GDM1 (cell line): ENCODE data around the gene EXOC6B.

Experiments
- DNase-seq: peaks from one replicate; lab custom pipeline; 2025; lab: John Stamatoyannopoulos, UW

EXOC6B gene

DNA sequence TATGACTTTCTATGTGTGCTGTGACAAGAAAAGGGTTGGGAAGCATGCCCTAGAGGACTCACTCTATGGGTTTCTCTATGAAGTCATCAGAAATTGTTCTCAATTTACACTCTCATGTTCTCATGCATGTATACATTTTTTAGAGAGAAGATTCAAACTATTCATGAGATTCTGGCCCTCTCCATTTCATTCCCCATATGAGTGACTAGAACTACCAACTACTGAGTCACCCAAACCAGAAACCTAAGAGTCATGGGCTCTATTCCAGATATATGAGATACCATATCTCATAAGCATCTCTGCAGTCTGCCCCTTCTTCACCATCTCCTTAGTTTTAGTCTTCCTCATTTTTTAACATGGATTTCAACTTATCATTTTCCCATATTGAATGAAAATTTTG is 87.7 kb downstream of the EXOC6B start:
- DNase-seq, result no peak

DNA sequence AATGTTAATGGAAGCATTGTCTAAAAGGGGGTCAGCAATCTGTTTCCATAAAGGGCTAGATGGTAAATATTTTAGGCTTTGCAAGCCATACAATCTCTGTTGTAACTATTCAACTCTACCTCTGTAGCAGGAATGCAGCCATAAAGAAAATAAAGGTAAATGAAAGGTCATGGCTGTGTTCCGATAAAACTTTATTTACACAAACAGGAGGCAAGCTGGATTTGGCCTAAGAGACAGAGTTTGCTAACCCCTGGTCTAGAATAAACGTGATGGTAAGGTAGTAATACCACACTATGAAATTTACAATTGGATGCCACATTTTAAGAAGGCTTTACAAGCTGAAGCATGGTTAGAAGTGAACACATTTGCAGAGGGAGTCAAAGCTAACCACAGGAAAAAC is 91.4 kb downstream of the EXOC6B start:
- no peak for DNase-seq

DNA sequence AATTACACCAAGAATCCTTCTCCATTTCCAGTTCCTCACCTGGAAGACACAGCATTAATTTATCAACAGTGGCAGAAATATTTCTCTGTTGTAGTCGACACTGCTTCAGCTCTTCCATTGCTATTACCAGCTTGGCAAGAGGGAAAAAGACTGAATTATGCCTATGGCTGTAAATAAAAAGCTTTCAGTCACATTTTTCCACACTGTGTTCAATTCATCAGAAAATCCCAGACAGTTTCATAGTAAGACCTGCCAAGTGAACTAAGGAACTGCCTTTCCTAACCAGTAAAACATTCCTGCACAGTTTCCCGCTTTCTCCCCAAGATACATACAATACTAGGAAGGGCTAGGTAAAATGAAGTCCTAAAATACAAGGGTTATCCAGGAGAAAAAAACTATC is 94.7 kb downstream of the EXOC6B start:
- no peak for DNase-seq

GRCh38 chr2:72727356-72727755 is 98.5 kb downstream of the EXOC6B start:
- DNase-seq, result no peak

GRCh38 chr2:72723769-72724370 is 102.0 kb downstream of the EXOC6B start:
- DNase-seq, result no peak

- no peak for DNase-seq
Measured at GRCh38 chr2:72722492-72723070, 103.3 kb downstream of the EXOC6B start.

GRCh38 chr2:72719416-72719815 is 106.4 kb downstream of the EXOC6B start:
- no peak for DNase-seq

DNA sequence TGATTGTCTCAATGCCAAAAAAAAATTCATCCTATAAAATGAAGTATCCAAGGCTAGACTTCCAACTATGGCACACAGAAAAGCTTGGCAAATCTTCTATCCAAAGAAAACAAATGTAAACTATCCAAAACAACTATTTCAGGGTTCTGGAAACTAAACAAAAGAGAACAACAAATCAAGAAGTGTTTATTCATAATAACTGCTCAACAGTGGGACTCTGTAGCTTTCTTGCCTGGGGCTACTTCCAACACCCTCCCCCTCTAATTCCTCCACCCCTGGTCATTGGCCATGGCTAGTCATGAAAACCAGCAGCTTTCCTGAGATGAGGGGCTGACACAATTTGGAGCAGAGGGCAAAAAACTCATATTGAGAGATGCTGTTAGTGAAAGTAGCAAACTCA is 107.0 kb downstream of the EXOC6B start:
- DNase-seq, result no peak

GRCh38 chr2:72716601-72717000 is 109.2 kb downstream of the EXOC6B start:
- no peak for DNase-seq

DNA sequence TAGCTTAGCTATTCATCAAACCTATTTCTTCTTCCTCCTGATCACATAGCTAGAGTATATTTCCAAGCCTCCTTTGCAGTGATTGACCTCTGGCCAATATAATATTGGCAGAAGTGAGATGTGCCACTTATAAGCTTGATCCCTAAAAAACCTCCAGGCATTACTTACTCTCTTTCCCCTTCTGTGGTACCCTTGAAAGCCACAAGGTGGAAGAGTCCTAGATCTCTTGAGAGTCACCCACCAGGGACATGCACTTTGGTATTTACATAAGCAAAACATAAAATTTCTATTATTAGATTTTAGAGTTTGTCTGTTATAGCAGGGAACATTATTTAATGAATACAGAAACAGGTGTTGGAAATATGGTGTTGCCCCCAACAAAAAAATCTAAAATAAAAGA is 112.0 kb downstream of the EXOC6B start:
- DNase-seq, result no peak

- DNase-seq, result no peak
Measured at GRCh38 chr2:72712977-72713376, 112.9 kb downstream of the EXOC6B start.

DNA sequence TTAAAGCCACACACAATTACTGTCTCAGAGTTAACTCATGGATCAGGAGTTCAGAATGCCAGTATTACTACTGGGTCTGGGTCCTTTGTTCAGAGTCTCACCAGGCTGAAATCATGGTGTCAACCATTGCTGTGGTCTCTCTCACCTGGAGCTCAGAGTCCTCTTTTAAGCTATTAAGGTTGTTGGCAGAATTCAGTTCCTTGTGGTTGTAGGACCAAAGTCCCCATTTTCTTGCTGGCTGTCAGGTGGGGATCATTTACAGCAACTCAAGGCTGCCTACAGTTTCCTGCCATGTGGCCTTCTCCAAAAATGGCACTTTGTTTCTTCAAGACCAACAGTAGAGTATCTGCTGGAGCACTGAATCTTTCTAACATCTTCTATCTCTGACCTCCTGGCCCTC is 113.5 kb downstream of the EXOC6B start:
- no peak for DNase-seq

DNA sequence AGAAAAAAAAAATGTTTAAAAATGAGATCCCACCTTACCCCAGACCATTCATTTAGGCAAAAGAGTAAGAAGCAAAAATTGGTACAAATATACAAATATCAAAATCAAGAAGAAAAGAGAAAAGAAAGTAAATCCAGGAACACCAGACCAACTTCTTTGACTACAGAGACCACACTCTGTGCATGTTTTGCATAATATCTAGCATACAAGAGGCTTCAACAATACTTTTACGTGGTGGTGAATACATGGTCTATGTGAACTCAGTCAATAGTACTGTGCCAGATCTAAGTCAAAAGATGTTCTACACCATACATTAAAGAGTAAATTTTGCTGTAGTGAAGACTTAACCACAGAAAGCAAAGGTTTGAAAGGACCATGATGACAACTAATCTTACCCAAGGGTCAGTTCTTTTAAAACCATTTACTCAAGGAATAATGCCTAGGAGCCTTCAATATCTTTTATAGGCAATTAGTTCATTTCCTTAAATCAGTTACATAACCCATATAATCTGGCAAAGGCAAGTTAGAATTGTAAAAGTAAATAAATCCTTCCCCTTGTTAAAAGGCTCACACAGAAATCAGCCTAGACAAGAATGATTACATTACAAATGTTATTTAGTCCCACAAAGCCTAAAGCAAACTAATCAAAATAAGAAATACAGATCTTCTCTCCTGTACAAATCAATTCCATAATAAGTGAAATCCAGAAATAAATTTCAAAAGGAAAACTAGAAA is 115.2 kb downstream of the EXOC6B start:
- no peak for DNase-seq

GRCh38 chr2:72708236-72708635 is 117.6 kb downstream of the EXOC6B start:
- no peak for DNase-seq

- DNase-seq, result no peak
Measured at GRCh38 chr2:72698300-72698699, 127.5 kb downstream of the EXOC6B start.

GRCh38 chr2:72696559-72696958 is 129.3 kb downstream of the EXOC6B start:
- DNase-seq, result no peak

- DNase-seq, result no peak
Measured at GRCh38 chr2:72695676-72696075, 130.2 kb downstream of the EXOC6B start.

GRCh38 chr2:72694715-72695496 is 130.9 kb downstream of the EXOC6B start:
- DNase-seq, result no peak

- DNase-seq, result no peak
Measured at GRCh38 chr2:72689579-72690195, 136.1 kb downstream of the EXOC6B start.

DNA sequence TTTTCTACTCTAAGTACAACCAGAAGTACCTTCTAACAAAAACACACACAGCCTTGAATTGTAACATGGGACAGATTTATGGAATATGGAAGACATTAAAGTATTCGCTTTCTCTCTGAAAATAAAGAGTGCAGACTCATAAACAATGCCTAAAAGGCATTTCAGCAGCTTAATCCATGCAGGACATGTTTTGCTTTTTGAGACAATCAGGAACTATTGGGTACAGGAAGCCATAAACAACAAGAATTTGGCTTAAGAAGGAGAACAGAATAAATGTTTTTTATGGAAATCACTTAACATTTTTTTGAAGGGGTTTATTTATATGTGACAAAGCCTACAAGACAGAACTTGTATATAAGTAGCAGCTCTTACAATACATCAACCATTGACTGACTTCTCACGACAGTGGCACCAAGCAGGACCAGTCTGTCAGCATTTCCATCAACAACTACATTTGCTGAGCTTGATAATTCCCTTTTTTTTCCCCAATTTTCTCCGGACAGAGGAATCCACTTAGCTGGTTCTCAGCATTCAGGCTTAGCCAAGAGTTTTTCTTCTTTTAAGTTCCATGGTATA is 140.1 kb downstream of the EXOC6B start:
- no peak for DNase-seq

DNA sequence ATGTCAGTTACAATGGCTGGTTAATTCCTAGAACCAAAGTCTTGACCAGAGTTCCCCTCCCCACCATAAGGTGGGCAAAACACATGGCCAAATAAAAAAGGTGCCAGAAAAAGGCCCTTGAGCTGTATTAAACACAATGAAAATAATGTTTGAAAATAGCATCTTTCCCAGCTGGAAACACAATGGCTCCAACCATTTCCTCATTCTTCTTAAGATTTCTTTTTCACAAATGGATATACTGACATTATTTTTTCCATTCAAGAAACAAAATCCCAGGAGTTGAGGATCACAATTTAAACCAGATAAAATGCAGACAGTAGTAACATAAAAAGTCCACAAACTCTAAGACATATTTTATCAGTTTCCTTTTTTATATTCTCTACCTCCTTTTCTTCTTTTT is 143.8 kb downstream of the EXOC6B start:
- DNase-seq, result no peak
